ENCODE results near the gene TMEM132D.

The TMEM132D gene

DNA sequence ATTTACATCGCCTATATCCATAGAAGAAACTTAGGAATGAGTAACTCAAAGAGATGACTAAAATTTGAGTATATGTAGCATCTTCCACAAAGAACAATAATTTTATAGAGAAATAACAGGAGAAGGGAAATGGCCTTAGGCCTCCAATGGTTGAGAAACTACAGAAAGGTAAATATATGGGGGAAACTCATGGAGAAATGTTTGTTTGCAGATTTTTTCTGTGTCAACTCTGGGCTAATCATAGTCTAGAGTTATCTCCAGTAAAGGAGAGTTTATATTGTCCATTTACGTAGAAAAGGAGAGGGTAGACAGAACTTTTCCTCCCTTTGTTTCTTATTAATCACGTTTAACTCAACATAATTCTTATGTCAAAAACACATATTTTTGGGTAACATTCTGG, 806.4 kb downstream of the TMEM132D start:
- no peaks in the 10 kb centered on the region for H3K36me3 Mint-ChIP-seq (ENCODE audit: low read depth)
- no peak overlapping the region for H3K27ac Mint-ChIP-seq
- peaks cover 7% of the 10 kb centered on the region for H3K27me3 Mint-ChIP-seq (ENCODE audit: low read depth, poor library complexity)
- no peak for DNase-seq
- H3K4me1 Mint-ChIP-seq = no peaks in the 10 kb centered on the region
- TF ChIP-seq, protein P1, sequence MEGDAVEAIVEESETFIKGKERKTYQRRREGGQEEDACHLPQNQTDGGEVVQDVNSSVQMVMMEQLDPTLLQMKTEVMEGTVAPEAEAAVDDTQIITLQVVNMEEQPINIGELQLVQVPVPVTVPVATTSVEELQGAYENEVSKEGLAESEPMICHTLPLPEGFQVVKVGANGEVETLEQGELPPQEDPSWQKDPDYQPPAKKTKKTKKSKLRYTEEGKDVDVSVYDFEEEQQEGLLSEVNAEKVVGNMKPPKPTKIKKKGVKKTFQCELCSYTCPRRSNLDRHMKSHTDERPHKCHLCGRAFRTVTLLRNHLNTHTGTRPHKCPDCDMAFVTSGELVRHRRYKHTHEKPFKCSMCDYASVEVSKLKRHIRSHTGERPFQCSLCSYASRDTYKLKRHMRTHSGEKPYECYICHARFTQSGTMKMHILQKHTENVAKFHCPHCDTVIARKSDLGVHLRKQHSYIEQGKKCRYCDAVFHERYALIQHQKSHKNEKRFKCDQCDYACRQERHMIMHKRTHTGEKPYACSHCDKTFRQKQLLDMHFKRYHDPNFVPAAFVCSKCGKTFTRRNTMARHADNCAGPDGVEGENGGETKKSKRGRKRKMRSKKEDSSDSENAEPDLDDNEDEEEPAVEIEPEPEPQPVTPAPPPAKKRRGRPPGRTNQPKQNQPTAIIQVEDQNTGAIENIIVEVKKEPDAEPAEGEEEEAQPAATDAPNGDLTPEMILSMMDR (IDR thresholded peaks at IDR 0.05) = no peak
- peaks cover 4% of the 10 kb centered on the region for H3K9me3 Mint-ChIP-seq
- H3K4me3 Mint-ChIP-seq = no peak overlapping the region

DNA sequence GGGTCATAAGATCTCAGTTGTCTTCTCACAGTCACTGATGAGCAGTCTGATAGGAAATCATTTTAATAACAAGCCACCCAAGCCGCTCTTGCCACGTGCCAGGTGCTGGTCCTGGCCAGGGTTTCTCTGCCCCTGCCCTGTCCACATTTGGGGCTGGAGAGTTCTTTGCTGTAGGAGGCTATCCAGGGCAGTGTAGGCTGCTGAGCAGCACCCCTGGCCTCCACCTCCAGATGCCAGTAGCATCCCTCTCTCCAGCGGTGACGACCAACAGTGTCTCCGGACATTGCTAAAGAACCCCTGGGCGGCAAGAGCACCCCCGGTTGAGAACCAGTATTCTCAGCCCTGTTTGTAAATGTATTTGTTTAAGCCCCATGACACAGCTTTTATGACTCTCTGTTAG, 806.9 kb downstream of the TMEM132D start:
- TF ChIP-seq, protein P1 (IDR thresholded peaks at IDR 0.05) = no peak
- H3K36me3 Mint-ChIP-seq (ENCODE audit: low read depth) = no peaks in the 10 kb centered on the region
- H3K27me3 Mint-ChIP-seq (ENCODE audit: low read depth, poor library complexity) = peaks cover 7% of the 10 kb centered on the region
- H3K4me1 Mint-ChIP-seq = no peaks in the 10 kb centered on the region
- H3K9me3 Mint-ChIP-seq = peaks cover 4% of the 10 kb centered on the region
- no peak overlapping the region for H3K27ac Mint-ChIP-seq
- no peak for DNase-seq
- H3K4me3 Mint-ChIP-seq = no peak overlapping the region

DNA sequence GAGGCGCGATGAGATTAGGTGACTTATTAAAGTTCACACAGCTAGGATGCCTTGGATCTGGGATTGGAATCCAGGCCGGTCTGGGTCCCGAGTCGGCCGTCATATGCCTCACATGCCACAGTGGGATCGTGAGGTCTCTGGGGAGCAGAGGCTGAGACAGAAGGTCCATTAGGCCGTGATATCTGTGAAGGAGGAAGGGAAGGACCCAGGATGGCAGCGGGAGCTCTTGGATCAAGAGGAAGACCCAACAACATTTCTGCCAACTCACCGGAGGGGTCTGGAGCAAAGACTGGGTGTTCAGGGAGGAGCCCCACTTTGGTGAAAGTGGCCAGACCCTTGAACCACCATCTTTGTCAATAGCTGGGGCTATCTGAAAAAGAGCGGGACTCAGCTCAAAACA, 807.6 kb downstream of the TMEM132D start:
- DNase-seq = no peak
- Mint-ChIP-seq H3K27me3 (ENCODE audit: low read depth, poor library complexity) (peaks cover 5% of the 10 kb centered on the region), H3K27ac (no peak overlapping the region), H3K4me3 (no peak overlapping the region), H3K36me3 (ENCODE audit: low read depth) (no peaks in the 10 kb centered on the region), H3K9me3 (peaks cover 4% of the 10 kb centered on the region), H3K4me1 (no peaks in the 10 kb centered on the region)
- TF ChIP-seq, protein P1 (IDR thresholded peaks at IDR 0.05) = no peak

DNA sequence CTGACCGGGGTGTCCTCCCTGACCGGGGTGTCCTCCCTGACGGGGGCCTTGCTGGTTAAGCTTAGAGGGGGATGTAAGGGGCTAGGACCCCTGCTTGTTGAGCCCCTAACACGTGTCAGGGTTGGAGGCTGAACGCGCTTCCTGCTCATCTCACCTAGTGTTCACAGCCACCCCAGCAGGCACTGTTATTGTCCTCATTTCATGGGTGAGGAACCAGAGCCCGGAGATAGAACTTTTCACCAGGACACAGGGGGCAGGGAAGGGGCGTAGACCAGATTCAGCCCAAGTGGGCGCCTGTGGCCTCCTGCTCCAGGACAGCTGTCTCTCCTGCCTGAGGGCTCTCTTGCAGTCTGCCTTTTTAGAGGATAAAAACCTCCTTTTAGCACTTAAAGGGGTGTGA, 814.2 kb downstream of the TMEM132D start:
- H3K36me3 Mint-ChIP-seq (ENCODE audit: low read depth) = no peaks in the 10 kb centered on the region
- H3K9me3 Mint-ChIP-seq = peaks cover 10% of the 10 kb centered on the region
- TF ChIP-seq, protein P1 (IDR thresholded peaks at IDR 0.05) = no peak
- no peak for DNase-seq
- H3K27me3 Mint-ChIP-seq (ENCODE audit: low read depth, poor library complexity) = peaks cover 7% of the 10 kb centered on the region
- no peak overlapping the region for H3K4me3 Mint-ChIP-seq
- H3K4me1 Mint-ChIP-seq = no peaks in the 10 kb centered on the region
- H3K27ac Mint-ChIP-seq = no peak overlapping the region

DNA sequence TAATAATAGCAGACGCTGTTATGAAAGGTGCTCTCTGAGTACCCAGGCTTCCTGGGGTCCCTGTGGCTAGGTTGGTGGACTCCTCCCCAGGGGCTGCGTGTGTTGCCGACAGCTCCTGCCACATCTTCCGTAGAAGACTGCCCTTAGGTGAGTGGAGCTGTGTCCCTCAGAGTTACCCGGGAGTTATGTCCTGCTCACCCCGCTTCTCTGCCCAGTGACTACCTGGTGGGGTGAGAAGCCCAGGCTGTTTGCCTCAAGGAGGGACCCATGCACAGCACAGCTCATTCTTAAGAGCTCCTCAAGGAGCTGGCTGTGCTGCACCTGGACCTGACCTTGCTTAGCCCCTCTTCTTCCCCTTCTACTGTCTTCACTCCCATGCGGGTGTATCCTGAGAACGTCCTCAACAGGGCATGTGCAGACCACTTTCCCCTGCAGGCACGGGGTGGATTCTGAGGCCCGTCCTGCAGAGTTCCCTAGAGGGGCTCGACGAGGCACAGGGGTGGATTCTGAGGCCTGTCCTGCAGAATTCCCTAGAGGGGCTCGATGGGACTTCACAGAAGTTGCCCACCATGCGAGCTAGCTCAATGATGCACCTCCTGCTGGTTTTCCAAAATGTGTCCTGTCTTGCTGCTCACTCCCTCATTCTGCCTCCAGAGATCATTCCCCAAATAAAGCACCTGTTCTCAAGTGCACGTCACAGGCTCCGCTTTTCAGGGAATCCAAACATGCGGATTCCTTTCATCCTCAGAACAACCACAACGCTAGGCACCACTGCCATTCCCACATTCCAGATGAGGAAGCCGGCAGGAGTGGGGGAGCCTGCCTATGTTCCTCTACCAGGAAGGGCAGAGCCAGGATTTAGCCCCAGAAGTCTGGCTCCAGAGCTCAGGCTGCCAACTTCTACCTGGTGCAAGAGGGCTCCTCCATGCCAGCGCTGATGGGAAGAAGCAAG, 818.7 kb downstream of the TMEM132D start:
- H3K27me3 Mint-ChIP-seq (ENCODE audit: low read depth, poor library complexity) = peaks cover 11% of the 10 kb centered on the region
- H3K4me3 Mint-ChIP-seq = no peak overlapping the region
- no peak overlapping the region for H3K27ac Mint-ChIP-seq
- TF ChIP-seq, protein P1 (IDR thresholded peaks at IDR 0.05) = no peak
- DNase-seq = no peak
- H3K9me3 Mint-ChIP-seq = peaks cover 6% of the 10 kb centered on the region
- H3K36me3 Mint-ChIP-seq (ENCODE audit: low read depth) = no peaks in the 10 kb centered on the region
- H3K4me1 Mint-ChIP-seq = no peaks in the 10 kb centered on the region

Measured in nephron progenitor cell (in vitro differentiated cells).